ENCODE data around the gene TMTC2. TPM values are rescaled to one million over a fixed set of nuclear protein-coding genes. Genes with fewer than 3 reads are reported as not detected.

The TMTC2 gene
- total and polyA plus RNA-seq, 2 donors (not counting 3 experiments of a cell fraction or from before 2014, with no cell fraction given), result 4.1 to 7.8 TPM

GRCh38 chr12:82810568-82810967, 123.9 kb downstream of the TMTC2 start:
- DNase-seq (ENCODE audit: low read depth, low spot score), result no peak
- no TSS peak for BruUV-seq (replicated peaks)
- dilution Hi-C loops (cut with MboI; ENCODE audit: extremely low pct_ligation_motif_present, low sequenced_read_pairs), result no loop called here

More at GRCh38 chr12:82810568-82810967, 123.9 kb downstream of the TMTC2 start:
- POLR2A ChIA-PET, result no interaction called here
- no peak overlapping the region for H3K27ac ChIP-seq (ENCODE audit: insufficient read depth, low read depth, low read length)
- no peaks in the 10 kb centered on the region for H3K4me1 ChIP-seq (ENCODE audit: control insufficient read depth, extremely low read depth, insufficient read depth, low read length)
- no peak for FAIRE-seq
- no peaks in the 10 kb centered on the region for H3K36me3 ChIP-seq (ENCODE audit: control insufficient read depth in 2 of 2, extremely low read depth in 1 of 2, insufficient read depth in 2 of 2, low read length in 2 of 2)
- H3K9me3 ChIP-seq (replicated peaks; ENCODE audit: control insufficient read depth, insufficient read depth, low read length), result no peaks in the 10 kb centered on the region
- H3K9ac ChIP-seq (replicated peaks; ENCODE audit: extremely low read depth, insufficient read depth, low read length), result no peak overlapping the region
- no peak overlapping the region for H3K4me2 ChIP-seq (ENCODE audit: insufficient read depth, low read length)
- no peaks in the 10 kb centered on the region for H3K27me3 ChIP-seq (ENCODE audit: control insufficient read depth in 2 of 2, insufficient read depth in 2 of 2, low read length in 2 of 2)
- H3K4me3 ChIP-seq (replicated peaks in 1 of 3; ENCODE audit: insufficient read depth in 1 of 3, low read depth in 1 of 3, low read length in 3 of 3), result no peak overlapping the region
- no peak overlapping the region for H2AFZ ChIP-seq (ENCODE audit: low read depth, low read length)
- H3K9me1 ChIP-seq (replicated peaks; ENCODE audit: control insufficient read depth, extremely low read depth, insufficient read depth, low read length), result no peaks in the 10 kb centered on the region
- CTCF ChIA-PET, result interaction anchor here (1.4 kb wide), 1 partner anchor 17 kb away, joined by 3 read pairs; no protein-coding TSS in a partner anchor
- intact Hi-C loops (cut with micrococcal nuclease), result no loop called here
- H3K79me2 ChIP-seq (ENCODE audit: control insufficient read depth, insufficient read depth, low read length), result no peaks in the 10 kb centered on the region
- TF ChIP-seq EZH2 (IDR thresholded peaks at IDR 0.05; ENCODE audit: borderline replicate concordance, low read depth, low read length, severe bottlenecking) (no peak), MAX (IDR thresholded peaks at IDR 0.05; ENCODE audit: insufficient read depth, insufficient read length) (no peak), GATA2 (IDR thresholded peaks at IDR 0.05; ENCODE audit: insufficient read depth, insufficient read length, low read depth, low read length) (no peak), CTCF (IDR thresholded peaks at IDR 0.05; ENCODE audit: extremely low read depth in 1 of 2, insufficient read depth in 1 of 2, low read depth in 1 of 2, low read length in 2 of 2) (no peak), JUN (IDR thresholded peaks at IDR 0.05; ENCODE audit: borderline replicate concordance, insufficient read depth, insufficient read length, low read depth) (no peak), FOS (IDR thresholded peaks at IDR 0.05; ENCODE audit: borderline replicate concordance, insufficient read depth, low read length) (no peak), POLR2A (IDR thresholded peaks at IDR 0.05; ENCODE audit: low read depth, low read length) (no peak), POLR2AphosphoS5 (IDR thresholded peaks at IDR 0.05; ENCODE audit: insufficient read depth, low read depth, low read length) (no peak), MYC (IDR thresholded peaks at IDR 0.05; ENCODE audit: low read depth, low read length) (no peak)
- H4K20me1 ChIP-seq (replicated peaks; ENCODE audit: control insufficient read depth, extremely low read depth, insufficient read depth, low read length), result no peaks in the 10 kb centered on the region
